ENCODE measurements around the gene AP1S1.

AP1S1 gene

DNA sequence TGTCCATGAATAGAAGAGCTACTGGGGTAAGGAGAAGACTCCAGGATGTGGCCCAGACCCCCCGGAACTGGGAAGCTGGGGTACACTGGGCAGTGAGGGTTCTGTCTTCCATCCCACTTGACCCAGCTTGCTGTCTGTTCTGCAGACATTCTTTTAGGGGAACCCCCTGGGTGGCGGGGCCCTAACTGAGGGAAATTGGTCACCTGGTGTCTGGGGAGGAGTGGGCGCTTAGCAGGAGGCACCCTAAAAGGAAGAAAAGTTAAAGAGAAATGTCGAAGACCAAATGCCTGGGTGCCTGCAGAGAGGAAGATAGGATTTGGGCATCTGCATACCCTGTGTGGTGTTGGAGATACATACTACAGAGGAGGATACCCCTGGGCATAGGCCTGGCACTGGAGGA is 1.0 kb downstream of the AP1S1 start:
- peak overlapping the region; percentile 29 for H3K9ac ChIP-seq
- H3K4me1 ChIP-seq (ENCODE audit: low read depth, poor library complexity, severe bottlenecking), result no peaks in the 10 kb centered on the region
- H4K20me1 ChIP-seq (ENCODE audit: insufficient read depth), result no peaks in the 10 kb centered on the region
- H3K4me2 ChIP-seq, result peak overlapping the region; percentile 91
- TF ChIP-seq, protein P1, sequence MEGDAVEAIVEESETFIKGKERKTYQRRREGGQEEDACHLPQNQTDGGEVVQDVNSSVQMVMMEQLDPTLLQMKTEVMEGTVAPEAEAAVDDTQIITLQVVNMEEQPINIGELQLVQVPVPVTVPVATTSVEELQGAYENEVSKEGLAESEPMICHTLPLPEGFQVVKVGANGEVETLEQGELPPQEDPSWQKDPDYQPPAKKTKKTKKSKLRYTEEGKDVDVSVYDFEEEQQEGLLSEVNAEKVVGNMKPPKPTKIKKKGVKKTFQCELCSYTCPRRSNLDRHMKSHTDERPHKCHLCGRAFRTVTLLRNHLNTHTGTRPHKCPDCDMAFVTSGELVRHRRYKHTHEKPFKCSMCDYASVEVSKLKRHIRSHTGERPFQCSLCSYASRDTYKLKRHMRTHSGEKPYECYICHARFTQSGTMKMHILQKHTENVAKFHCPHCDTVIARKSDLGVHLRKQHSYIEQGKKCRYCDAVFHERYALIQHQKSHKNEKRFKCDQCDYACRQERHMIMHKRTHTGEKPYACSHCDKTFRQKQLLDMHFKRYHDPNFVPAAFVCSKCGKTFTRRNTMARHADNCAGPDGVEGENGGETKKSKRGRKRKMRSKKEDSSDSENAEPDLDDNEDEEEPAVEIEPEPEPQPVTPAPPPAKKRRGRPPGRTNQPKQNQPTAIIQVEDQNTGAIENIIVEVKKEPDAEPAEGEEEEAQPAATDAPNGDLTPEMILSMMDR (conservative IDR thresholded peaks at IDR 0.05; ENCODE audit: low read depth, low read length), result no peak
- no peaks in the 10 kb centered on the region for H3K79me2 ChIP-seq (ENCODE audit: insufficient read depth, low read depth)
- H3K36me3 ChIP-seq (ENCODE audit: insufficient read depth), result no peaks in the 10 kb centered on the region
- no peak overlapping the region for H3K27ac ChIP-seq
- peaks cover 30% of the 10 kb centered on the region for H3K27me3 ChIP-seq (ENCODE audit: insufficient read depth, low read depth)
- H2AFZ ChIP-seq (ENCODE audit: low read depth), result peak overlapping the region; percentile 50; the same call in 1 of the 2 replicates
- no peak overlapping the region for H3K4me3 ChIP-seq (IDR thresholded peaks at IDR 0.05; ENCODE audit: insufficient read depth, low read depth, low read length)

DNA sequence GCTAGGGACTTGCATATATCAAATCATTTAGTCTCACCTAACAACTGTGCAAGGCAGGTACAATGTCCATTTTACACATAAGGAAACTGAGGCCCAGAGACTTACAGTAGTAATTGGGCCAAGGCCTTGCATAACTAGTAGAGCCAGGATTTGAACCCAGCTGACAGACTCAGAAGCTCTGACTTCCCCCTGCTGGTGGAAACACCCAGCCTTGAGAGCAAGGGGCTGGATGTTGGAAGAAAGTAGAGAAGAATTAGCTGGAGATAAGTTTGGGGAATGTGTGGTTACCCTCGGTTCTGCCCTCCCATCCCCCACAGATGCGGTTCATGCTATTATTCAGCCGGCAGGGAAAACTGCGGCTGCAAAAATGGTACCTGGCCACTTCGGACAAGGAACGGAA is 2.0 kb downstream of the AP1S1 start:
- Histone ChIP-seq H3K36me3 (ENCODE audit: insufficient read depth) (no peaks in the 10 kb centered on the region), H4K20me1 (ENCODE audit: insufficient read depth) (no peaks in the 10 kb centered on the region), H3K79me2 (ENCODE audit: insufficient read depth, low read depth) (no peaks in the 10 kb centered on the region), H2AFZ (ENCODE audit: low read depth) (no peak overlapping the region), H3K4me2 (no peak overlapping the region), H3K4me3 (IDR thresholded peaks at IDR 0.05; ENCODE audit: insufficient read depth, low read depth, low read length) (no peak overlapping the region), H3K4me1 (ENCODE audit: low read depth, poor library complexity, severe bottlenecking) (no peaks in the 10 kb centered on the region), H3K27ac (no peak overlapping the region), H3K27me3 (ENCODE audit: insufficient read depth, low read depth) (peaks cover 23% of the 10 kb centered on the region), H3K9ac (no peak overlapping the region)
- TF ChIP-seq, protein P1 (conservative IDR thresholded peaks at IDR 0.05; ENCODE audit: low read depth, low read length), result no peak

DNA sequence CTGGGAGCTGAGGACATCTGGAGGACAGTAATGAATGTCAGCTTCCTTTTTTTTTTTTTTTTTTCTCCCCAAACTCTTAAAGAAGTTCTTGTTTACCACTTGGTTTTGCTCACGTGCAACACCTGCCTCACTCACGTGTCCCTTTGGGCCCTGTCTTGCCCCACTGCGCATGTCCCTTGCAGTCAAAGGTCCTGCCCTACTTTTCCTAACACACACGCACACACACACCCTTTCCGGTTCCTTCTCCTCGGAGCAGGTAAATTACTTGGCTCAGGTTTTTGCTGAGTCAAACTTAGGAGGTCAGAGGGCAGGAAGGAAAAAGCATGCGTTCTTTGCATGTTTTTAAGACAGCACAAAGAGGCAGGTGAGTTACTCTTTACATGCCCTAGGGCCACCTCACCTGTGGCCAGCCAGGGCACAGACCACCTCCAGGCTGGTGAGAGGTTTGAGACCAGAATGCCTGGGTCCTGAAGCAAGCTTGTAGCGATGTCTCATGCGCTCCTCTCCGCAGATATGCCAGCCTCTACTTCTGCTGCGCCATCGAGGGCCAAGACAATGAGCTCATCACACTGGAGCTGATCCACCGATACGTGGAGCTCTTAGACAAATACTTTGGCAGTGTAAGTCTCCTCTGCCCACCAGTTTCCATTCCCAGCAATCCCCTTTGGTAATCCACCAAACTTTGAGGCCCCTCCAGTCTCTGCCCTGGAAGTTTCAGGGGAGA is 2.8 kb downstream of the AP1S1 start:
- H3K27ac ChIP-seq, result no peak overlapping the region
- H3K9ac ChIP-seq, result no peak overlapping the region
- H3K27me3 ChIP-seq (ENCODE audit: insufficient read depth, low read depth), result peaks cover 17% of the 10 kb centered on the region
- no peak overlapping the region for H2AFZ ChIP-seq (ENCODE audit: low read depth)
- no peaks in the 10 kb centered on the region for H4K20me1 ChIP-seq (ENCODE audit: insufficient read depth)
- no peaks in the 10 kb centered on the region for H3K79me2 ChIP-seq (ENCODE audit: insufficient read depth, low read depth)
- H3K4me3 ChIP-seq (IDR thresholded peaks at IDR 0.05; ENCODE audit: insufficient read depth, low read depth, low read length), result no peak overlapping the region
- TF ChIP-seq, protein P1 (conservative IDR thresholded peaks at IDR 0.05; ENCODE audit: low read depth, low read length), result no peak
- H3K36me3 ChIP-seq (ENCODE audit: insufficient read depth), result no peaks in the 10 kb centered on the region
- H3K4me1 ChIP-seq (ENCODE audit: low read depth, poor library complexity, severe bottlenecking), result no peaks in the 10 kb centered on the region
- no peak overlapping the region for H3K4me2 ChIP-seq

DNA sequence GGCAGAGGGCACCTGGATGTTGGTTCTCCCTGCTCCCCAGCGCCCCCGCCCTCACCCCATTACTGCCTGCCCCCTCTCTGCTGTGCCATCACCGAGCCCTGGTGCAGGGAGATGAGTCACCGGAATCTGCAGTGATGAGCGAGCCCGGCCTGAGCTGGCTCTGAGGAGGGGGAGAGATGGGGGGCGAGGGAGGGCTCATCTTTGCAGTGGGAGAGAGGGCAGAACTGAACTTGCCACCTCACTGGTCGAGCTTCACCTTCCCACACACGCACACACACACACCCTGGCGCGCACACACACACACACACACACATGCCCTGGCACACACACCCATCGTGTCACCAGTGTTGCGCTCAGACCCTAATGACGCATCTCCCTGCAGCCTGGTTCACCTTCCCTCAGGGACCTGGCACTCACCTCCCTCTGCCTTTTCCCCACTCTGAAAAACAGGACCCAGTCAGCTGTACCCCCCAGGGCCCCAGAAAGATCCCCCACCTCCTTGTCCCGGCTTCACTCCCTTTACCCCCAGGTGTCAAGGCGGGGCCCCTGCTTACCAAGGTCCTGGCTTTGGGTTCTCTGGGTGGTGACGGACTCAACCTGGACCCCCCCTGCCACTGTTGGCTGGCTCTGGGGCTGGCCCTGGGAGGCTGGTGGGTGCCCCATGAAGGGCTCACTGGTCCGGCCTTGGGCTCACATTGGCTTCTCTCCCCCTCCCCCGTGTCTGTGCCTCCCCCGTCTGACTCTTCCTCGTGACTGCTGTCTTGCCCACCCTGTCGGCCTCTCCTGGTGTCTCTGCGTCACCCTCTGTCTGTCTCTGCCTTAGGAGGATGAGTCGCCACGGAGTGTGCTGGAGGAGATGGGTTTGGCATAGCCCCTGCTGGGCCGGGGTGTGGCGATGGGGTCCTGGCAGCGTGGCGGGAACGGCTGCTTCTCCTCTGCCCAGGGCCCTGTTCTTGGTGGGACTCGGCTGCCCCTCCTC is 5.7 kb downstream of the AP1S1 start:
- Histone ChIP-seq H3K4me3 (IDR thresholded peaks at IDR 0.05; ENCODE audit: insufficient read depth, low read depth, low read length) (no peak overlapping the region), H2AFZ (ENCODE audit: low read depth) (no peak overlapping the region), H3K4me2 (no peak overlapping the region), H3K9ac (no peak overlapping the region), H3K79me2 (ENCODE audit: insufficient read depth, low read depth) (no peaks in the 10 kb centered on the region), H3K4me1 (ENCODE audit: low read depth, poor library complexity, severe bottlenecking) (peaks cover 3% of the 10 kb centered on the region), H3K36me3 (ENCODE audit: insufficient read depth) (no peaks in the 10 kb centered on the region), H3K27ac (no peak overlapping the region), H3K27me3 (ENCODE audit: insufficient read depth, low read depth) (peaks cover 8% of the 10 kb centered on the region; the same call in 1 of the 2 replicates), H4K20me1 (ENCODE audit: insufficient read depth) (no peaks in the 10 kb centered on the region)
- TF ChIP-seq, protein P1 (conservative IDR thresholded peaks at IDR 0.05; ENCODE audit: low read depth, low read length), result no peak

Measured in KMS-11 (cell line).